Measurements from ENCODE around the gene ALKBH1. TPM values are rescaled to one million over a fixed set of nuclear protein-coding genes. Genes with fewer than 3 reads are reported as not detected.
"Not testable (repeated sequence)": the region's sequence is repeated elsewhere in the genome, so short reads cannot be mapped to it uniquely, and the experiment has no call there.

The ALKBH1 gene
- total and polyA plus RNA-seq, 12 donors: 3.5 to 18.0 (median 12.0) TPM

GRCh38 chr14:77673193-77673592 is 34.6 kb downstream of the ALKBH1 start:
- intact Hi-C loops (cut with DNase I): no loop called here
- no peaks in the 10 kb centered on the region for H3K27me3 ChIP-seq
- H3K27ac ChIP-seq: no peak overlapping the region
- H3K4me1 ChIP-seq (replicated peaks in 1 of 2): peaks cover 0 to 5% of the 10 kb centered on the region in 2 donors
- no peak overlapping the region for H3K4me3 ChIP-seq
- TF ChIP-seq POLR2A (IDR thresholded peaks at IDR 0.05) (no peak), CTCF (IDR thresholded peaks at IDR 0.05) (no peak)
- DNase-seq: no peak
- no peaks in the 10 kb centered on the region for H3K9me3 ChIP-seq (replicated peaks in 1 of 3)
- peaks cover 0 to 28% of the 10 kb centered on the region in 2 donors for H3K36me3 ChIP-seq (replicated peaks in 1 of 2)

GRCh38 chr14:77667331-77667730 is 40.5 kb downstream of the ALKBH1 start:
- Histone ChIP-seq H3K27ac (no peak overlapping the region), H3K27me3 (no peaks in the 10 kb centered on the region), H3K36me3 (replicated peaks in 1 of 2) (no peaks in the 10 kb centered on the region), H3K4me1 (replicated peaks in 1 of 2) (peaks cover 5 to 7% of the 10 kb centered on the region in 2 donors), H3K9me3 (replicated peaks in 1 of 3) (no peaks in the 10 kb centered on the region), H3K4me3 (no peak overlapping the region)
- no peak for DNase-seq
- TF ChIP-seq CTCF (IDR thresholded peaks at IDR 0.05): no peak
- TF ChIP-seq POLR2A (IDR thresholded peaks at IDR 0.05): no peak
- intact Hi-C loops (cut with DNase I): no loop called here

- WGBS, 4 donors: 53 to 61% (median 57%) methylated on average over 6 of the region's 6 CpGs
- no peak overlapping the region for H3K27ac ChIP-seq
Measured at GRCh38 chr14:77663293-77663692, 44.5 kb downstream of the ALKBH1 start.

GRCh38 chr14:77661562-77661961 is 46.3 kb downstream of the ALKBH1 start:
- 55 to 74% (median 59%) methylated on average over 3 to 9 of the region's 9 CpGs for WGBS, 4 donors

More at GRCh38 chr14:77663293-77663692, 44.5 kb downstream of the ALKBH1 start:
- H3K4me3 ChIP-seq: no peak overlapping the region
- no peaks in the 10 kb centered on the region for H3K9me3 ChIP-seq (replicated peaks in 1 of 3)
- TF ChIP-seq CTCF (IDR thresholded peaks at IDR 0.05) (no peak), POLR2A (IDR thresholded peaks at IDR 0.05) (no peak)
- intact Hi-C loops (cut with DNase I): loop anchor here in 1 of 2 donors (5.0 kb wide), 1 partner anchor 34 kb away; no protein-coding TSS in a partner anchor
- no peaks in the 10 kb centered on the region for H3K36me3 ChIP-seq (replicated peaks in 1 of 2)
- DNase-seq: no peak
- H3K4me1 ChIP-seq (replicated peaks in 1 of 2): peaks cover 0 to 7% of the 10 kb centered on the region in 2 donors
- H3K27me3 ChIP-seq: no peaks in the 10 kb centered on the region

GRCh38 chr14:77660754-77661153 is 47.1 kb downstream of the ALKBH1 start:
- Histone ChIP-seq H3K4me3 (no peak overlapping the region), H3K27ac (no peak overlapping the region), H3K4me1 (replicated peaks in 1 of 2) (peaks cover 0 to 7% of the 10 kb centered on the region in 2 donors), H3K27me3 (no peaks in the 10 kb centered on the region), H3K36me3 (replicated peaks in 1 of 2) (no peaks in the 10 kb centered on the region), H3K9me3 (replicated peaks in 1 of 3) (no peaks in the 10 kb centered on the region)
- no peak for TF ChIP-seq CTCF (IDR thresholded peaks at IDR 0.05)
- no peak for TF ChIP-seq POLR2A (IDR thresholded peaks at IDR 0.05)
- 49 to 77% (median 69%) methylated on average over 5 to 7 of the region's 7 CpGs for WGBS, 4 donors
- intact Hi-C loops (cut with DNase I): loop anchor here in 1 of 2 donors (5.0 kb wide), 1 partner anchor 37 kb away; no protein-coding TSS in a partner anchor
- peak in 1 of 7 donors; percentile 35 for DNase-seq

More at GRCh38 chr14:77661562-77661961, 46.3 kb downstream of the ALKBH1 start:
- DNase-seq: peak in 1 of 7 donors; percentile 9
- not testable (repeated sequence) for H3K27ac ChIP-seq; H3K4me1 ChIP-seq (replicated peaks in 1 of 2); H3K36me3 ChIP-seq (replicated peaks in 1 of 2); H3K27me3 ChIP-seq; H3K4me3 ChIP-seq; H3K9me3 ChIP-seq (replicated peaks in 1 of 3)
- intact Hi-C loops (cut with DNase I): loop anchor here in 1 of 2 donors (5.0 kb wide), 1 partner anchor 36 kb away; no protein-coding TSS in a partner anchor
